ENCODE results near the gene ZNF814.
A peak's percentile ranks its signal among the peaks of the same experiment; 100 is the strongest.
"Not testable (repeated sequence)": the region's sequence is repeated elsewhere in the genome, so short reads cannot be mapped to it uniquely, and the experiment has no call there.

The ZNF814 gene

DNA sequence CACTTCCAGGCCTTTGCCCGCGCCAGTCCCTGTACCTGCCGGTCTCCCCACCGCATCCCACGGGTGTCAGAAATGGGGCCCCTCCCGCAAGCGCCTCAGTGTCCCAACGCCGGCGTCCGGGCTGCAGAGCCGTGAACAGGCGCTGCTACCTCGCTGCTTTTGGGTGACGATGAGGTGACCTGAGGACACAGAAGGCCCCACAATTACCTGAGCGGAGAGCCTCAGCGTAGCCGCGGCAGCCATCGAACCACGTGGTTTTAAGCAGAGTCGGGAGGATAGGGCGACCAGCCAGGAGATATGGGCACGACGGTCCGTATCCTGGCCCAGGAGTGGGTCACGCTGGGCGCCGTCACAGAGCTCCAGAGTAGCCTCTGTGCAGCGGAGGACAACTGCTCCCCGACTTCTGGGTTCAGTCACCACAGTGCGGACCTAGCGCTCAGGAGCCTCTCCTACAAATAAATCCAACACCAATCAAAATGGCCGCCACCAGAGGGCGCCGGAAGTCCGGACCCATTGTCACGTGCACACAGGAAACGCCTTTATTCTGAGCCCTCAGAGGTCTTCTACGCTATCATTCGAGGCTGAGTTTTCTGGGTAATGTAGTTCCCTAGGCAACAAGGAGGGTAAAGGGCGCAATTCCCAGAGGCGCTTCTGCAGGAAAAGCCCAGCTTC lies at the start of gene ZNF814:
Gene ZNF814 (minus strand): TSS at position 478 of the 672 bp plus-strand sequence. CDS start 235 bp downstream, at position 243.
- peak in 2 of 3 experiments; percentile 1 to 3 for DNase-seq

DNA sequence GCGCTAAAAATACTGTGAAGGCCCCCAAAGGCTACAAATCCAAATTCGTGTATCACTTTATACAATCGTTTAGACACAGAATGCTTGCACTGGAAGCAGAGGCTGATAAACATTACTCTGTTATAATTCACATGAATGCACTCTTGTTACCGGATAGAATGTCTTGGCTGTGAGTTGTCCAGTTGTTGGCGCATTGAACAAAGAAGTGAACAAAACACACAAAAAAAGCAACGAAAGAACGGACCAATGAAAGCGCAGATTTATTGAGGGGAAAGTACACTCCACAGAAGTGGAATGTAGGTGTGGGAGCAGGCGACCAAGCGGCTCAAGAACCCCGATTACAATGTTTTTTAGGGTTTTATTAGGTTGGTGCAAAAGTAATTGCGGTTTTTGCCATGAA lies 46.9 kb upstream of the ZNF814 start:
- DNase-seq, result no peak

DNA sequence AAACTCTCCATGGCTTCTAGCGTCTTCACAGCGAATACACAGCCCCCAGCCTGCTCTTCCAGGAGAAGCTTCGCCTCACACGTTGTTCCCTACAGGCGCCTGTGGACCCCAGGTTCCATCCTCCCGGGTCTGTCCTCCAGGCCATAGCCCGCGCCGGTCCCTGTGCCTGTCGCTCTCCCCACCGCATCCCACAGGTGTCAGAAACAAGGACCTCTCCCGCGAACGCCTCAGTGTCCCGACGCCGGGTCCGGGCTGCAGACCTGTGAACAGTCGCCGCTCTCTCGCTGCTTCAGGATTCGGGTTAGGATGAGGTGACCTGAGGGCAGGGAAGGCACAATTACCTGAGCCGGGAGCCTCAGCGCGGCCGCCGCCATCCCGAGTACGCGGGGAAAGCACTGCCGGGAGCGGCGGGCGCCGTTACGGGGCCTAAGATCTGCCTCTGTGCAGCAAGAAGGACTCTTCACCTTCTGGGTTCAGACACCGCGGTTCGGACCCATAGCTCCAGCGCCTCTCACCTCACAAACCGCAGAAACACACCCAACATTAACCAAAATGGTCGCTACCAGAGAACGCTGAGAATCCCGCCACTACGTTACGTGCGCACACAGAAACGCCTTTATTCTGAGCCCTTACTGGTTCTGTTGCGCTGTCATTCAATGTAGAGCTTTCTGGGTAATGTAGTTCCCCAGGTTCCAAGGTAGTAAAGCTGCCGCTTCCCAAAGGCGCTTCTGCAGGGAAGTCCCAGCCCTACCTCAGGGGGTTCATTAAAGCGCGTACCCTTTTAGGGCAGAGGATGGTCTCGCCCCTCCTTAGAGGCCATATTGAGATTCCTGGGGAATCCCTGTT lies 46.2 kb upstream of the ZNF814 start, which contains the start of gene ZNF418:
Gene ZNF418 (minus strand): TSS at position 583 of the 846 bp plus-strand sequence. CDS start 1,580 bp downstream, outside the sequence.
- DNase-seq, result no peak

DNA sequence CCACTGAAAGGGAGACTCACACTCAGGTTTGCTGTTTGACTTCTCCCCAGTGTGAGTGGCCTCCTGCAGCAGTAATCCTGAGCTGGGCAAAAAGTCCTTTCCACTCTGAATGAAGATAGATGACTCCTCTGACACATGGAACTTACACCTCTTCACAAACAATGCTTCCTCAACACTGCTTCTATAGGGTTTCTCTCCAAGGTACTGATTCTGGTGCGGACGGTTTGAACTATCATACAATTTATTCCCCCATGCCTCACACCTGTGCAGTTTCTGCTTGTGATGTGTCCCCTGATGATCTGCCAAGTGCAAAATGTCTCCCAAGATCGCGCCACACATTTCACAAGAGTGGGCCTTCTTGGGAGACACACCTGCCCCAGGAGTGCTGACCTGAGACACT lies 38.8 kb upstream of the ZNF814 start:
- DNase-seq, result no peak

DNA sequence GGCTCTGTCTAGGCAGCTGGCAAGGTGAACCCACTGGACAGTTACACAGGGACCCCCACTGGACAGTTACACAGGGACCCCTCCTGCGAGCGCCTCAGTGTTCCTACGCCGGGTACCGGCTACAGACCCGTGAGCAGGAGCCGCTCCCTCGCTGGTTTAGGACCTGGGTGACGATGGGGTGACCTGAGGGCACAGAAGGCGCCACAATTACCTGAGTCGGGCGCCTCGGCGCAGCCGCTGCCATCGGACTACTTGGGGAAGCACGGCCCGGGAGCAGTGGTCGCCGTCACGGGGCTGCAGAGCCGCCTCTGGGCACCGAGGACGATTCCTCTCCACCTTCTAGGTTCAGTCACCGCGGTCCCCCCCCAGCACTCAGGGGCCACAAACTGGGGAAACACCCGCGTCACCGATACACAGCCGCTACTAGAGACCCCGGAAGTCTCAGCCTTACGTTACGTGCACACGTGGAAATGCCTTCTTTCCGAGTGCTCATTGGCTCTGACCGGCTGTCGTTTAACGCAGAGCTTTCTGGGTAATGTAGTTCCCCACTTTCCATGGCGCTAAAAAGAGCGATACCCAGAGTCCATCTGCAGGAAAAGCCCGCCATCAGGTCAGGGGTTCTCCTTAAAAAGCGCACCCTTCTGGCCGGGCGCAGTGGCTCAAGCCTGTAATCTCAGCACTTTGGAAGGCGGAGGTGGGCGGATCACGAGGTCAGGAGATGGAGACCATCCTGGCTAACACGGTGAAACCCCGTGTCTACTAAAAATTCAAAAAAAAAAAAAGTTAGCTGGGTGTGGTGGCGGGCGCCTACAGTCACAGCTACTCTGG lies 27.5 kb upstream of the ZNF814 start, which contains the start of gene ZNF417:
Gene ZNF417 (minus strand): TSS at position 425 of the 828 bp plus-strand sequence. CDS start 181 bp downstream, at position 244.
- peak; percentile 84 to 97 (median 96) for DNase-seq

DNA sequence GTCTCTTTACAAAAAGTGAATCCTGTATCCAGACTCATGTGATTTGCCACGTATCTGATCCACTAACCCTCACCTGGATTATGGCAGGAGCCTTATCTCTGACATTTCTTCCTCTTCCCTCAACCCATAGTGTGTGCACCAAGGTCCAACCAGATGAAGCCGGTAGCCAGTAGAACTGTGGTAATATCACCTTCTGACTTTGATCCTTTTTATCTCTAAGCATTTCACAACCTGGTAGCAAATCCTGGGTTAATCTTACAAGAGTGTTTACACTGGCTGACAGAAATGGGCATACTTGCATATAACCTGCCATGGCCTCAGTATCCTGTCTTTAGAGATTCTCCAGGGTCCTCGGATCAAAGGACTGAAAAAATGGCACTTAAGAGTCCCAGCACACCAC lies 25.7 kb upstream of the ZNF814 start:
- no peak for DNase-seq

DNA sequence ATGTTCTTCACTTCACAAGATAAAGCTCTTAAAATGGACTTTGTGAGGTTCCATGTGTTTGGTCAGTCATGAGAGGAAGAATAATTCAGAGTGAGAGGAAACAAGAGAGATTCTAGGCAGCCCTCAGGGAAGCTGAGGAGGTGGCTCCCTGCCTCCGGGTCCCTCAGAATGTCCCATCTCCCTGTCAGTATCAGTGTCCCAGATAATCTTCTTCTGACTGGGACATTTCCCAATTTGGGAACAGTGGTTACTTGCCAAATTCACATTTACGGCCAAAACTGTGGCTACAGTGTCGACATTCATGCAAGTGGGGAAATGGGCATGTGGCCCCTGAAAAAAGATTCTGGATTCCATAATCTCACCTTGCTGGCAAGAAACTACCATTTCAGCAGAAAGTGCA lies 18.6 kb upstream of the ZNF814 start:
- no peak for DNase-seq

DNA sequence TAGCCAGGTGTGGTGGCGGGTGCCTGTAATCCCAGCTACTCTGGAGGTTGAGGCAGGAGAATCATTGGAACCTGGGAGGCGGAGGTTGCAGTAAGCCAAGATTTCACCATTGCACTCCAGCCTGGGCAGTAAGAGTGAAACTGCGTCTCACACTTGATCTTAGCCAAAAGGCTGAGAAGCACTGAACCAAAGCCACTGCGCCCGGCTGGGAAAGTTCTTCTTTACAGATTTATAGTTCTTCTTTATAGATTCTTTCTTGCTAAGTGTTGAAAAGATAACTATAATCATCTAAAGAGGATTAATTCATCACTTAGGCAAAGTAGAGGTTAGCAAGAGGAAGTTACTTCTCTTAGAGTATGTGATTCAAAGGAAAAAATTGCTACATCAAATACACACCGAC lies 16.4 kb upstream of the ZNF814 start:
- DNase-seq, result no peak

DNA sequence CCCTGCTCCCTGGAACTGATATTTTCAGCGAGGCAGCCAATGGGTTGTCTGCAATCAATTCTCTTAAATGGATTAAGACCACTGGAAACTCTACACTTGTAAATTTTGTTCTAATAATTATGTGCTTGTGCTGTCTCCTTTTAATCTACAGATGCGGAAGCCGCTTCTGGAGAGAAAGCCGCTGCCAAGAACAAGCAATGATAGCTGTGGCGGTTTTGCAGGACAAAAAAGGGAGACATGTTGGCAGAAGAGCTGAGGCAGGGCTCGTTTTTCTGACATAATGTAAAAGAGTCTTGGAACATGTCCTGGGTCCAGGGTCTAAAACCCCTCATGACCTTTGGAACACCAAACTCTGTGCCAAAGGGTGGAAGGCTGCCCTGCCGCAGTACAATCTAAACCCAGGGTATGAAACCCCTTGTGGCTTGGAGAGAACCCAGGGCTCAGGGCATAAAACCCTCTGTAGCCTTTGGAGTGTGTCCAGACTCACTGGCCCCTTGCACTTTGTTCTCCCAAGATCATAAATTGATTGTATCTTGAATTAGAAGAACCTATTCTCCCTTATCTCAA lies 14.9 kb upstream of the ZNF814 start:
- DNase-seq, result no peak

DNA sequence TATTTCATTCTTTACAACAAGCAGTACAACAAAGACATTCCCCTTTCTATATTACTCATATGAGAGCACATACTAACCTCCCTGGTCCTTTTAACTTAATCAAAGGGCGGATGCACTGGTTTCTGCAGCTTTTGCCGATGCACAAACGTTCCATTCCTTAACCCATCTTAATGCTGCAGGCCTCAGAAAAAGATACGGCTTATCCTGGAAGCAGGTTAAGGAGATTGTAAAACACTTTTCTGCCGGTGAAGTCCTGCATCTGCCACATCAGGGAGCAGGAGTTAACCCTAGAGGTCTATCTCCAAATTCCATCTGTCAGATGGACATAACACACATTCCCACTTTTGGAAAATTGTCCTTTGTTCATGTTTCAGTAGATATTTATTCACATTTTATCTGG lies 11.5 kb upstream of the ZNF814 start:
- DNase-seq, result no peak

DNA sequence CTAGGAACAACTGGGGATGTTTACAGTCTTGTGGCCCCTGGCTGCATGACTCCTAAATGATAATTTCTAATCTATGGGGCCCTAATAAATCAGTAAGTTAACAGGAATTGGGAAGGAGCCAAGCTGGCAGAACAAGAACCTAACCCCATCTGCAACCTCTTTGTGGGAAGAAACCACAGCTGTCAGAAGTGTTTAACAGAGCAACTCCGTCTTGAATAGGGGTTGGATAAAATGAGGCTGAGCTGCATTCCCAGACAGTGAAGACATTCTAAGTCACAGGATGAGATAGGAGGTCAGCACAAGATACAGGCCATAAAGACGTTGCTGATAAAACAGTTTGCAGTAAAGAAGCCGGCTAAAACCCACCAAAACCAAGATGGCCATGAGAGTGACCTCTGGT lies 1.9 kb upstream of the ZNF814 start:
- not testable (repeated sequence) for DNase-seq

DNA sequence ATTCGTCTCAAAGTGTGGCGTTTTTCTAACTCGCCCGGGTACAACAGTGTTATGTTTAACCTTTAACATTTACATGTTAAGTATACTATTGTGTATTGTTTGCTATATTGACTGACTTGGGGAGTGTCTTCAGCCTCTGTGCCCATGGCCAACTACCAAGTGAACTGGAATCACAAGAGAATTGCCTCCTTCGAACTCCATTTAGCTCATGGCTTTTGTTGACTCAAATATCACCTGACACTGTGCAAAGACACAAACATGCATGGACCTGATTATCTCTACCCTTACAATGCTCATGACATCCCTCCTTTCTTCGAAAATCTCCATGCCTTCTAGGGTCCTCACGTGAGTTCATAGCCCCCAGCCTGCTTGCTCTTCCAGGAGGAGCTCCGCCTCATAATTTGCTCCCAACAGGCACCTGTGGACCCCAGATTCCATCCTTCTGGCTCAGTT lies 704 bp downstream of the ZNF814 start:
- DNase-seq, result no peak

DNA sequence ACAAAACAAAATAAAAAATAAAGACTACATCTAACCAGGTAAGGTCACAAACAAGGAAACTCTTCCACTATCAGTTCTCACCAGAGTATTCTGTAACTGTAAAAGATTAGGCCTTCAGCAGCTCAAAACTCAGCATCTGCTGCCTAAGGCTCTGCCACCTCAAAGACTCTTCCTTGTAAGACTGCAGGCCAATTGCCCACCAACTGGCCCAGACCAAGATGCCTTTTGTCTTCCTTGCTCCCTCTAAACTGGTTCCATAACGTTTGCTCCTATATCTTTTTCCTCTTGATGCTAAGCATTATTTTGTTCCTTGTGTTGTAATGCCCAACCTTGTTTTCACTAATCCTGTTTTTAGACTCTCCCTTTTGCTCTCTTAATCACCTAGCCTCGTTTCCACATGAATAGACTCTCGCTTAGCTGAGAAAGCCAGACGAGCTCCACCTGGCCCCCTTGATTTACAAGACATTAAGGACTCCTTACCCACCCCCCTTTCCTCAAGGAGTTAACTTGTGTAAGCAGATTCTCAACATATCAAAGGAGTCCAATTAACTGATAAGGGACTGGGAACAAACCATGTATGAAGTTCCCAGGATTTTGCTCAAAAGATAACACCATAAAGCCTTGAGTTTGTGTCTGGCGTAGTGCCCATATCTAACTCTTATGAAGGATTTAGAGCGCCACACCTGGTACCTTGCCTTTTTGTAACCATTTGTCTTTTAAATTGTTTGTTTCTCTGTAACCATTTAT lies 1.5 kb downstream of the ZNF814 start:
- no peak for DNase-seq

DNA sequence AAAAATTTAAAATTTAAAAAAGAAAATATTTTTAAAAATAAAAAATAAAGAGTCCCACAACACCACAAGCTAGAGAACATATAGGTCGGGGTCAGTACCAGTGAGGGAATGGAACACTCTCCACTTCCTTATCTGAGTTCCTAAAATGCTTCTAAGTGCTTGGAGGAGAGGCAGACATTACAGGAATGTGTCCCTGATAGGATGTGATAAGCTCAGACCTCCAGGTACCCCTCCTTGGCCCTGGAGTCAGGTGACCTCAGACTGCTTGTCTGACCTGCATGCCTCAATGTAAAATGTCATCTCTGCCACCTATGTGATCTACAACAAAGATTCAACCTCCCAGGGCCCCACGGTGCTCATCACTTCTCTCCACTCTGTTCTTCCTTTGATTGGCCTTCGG lies 2.8 kb downstream of the ZNF814 start:
- DNase-seq, result no peak

DNA sequence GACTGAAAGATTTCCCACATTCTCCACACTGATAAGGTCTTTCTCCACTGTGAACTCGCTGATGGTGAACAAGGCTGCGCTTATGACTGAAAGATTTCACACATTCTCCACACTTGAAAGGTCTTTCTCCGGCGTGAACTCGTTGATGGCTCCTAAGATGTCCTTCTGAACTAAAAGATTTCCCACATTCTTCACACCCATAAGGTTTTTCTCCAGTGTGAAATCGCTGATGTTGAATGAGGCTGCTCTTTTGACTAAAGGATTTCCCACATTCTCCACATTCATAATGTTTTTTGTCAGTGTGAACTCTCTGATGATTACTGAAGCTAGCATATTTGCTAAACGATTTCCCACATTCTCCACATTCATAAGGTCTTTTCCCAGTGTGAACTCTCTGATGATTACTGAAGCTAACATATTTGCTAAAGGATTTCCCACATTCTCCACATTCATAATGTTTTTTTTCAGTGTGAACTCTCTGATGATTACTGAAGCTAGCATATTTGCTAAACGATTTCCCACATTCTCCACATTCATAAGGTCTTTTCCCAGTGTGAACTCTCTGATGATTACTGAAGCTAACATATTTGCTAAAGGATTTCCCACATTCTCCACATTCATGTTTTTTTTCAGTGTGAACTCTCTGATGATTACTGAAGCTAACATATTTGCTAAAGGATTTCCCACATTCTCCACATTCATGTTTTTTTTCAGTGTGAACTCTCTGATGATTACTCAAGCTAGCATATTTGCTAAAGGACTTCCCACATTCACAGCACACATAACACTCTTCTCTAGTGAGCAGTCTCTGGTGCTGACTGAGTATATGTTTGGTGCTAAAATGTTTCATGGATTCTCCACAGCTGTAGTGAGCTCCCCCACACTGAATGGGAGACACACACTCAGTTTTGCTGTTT lies 14.7 kb downstream of the ZNF814 start:
- not testable (repeated sequence) for DNase-seq

DNA sequence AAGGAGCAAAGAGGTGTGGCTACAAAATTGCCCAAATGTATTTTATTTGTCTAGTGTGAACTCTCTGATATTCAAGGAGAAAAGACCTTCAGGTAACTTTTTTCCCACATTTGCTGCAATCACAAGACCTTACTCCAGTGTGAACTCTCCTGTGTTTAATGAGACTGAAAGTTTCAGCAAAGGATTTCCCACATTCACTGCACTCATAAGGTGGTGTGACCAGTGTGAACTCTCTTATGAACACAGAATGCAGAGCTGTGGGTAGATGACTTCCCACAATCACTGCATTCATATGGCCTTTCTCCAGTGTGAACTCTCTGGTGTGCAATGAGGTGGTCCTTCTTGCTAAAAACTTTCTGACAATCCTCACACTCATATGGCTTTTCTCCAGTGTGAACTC lies 16.4 kb downstream of the ZNF814 start:
- DNase-seq, result no peak

DNA sequence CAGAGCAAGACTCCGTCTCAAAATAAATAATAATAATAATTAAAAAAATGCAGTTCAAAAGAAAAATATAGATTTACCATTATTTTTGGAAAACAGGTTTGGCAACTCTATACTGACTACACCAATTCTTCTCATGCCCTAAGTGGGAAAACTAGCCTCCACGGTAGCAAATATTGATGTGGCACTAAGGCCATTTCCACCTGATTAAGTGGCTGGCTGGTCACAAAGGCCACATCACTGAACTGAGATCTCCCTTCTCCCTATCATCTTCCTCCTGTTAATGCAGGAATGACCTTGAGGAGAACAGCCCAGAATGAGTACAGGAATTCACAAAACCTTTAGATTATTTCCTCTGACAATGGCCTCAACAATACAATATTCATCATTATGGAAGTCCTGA lies 18.6 kb downstream of the ZNF814 start:
- DNase-seq, result no peak

DNA sequence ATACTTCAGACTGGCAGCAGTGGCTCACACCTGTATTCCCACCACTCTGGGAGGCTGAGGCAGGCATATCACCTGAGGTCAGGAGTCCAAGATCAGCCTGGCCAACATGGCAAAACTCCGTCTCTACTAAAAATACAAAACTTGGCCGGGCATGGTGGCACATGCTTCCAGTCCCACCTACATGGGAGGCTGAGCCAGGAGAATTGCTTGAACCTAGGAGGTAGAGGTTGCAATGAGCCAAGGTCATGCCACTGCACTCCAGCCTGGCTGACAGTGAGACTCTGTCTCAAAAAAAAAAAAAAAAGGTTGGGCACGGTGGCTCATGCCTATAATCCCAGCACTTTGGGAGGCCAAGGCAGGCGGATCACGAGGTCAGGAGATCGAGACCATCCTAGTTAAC lies 19.2 kb downstream of the ZNF814 start:
- DNase-seq, result not testable (repeated sequence)

DNA sequence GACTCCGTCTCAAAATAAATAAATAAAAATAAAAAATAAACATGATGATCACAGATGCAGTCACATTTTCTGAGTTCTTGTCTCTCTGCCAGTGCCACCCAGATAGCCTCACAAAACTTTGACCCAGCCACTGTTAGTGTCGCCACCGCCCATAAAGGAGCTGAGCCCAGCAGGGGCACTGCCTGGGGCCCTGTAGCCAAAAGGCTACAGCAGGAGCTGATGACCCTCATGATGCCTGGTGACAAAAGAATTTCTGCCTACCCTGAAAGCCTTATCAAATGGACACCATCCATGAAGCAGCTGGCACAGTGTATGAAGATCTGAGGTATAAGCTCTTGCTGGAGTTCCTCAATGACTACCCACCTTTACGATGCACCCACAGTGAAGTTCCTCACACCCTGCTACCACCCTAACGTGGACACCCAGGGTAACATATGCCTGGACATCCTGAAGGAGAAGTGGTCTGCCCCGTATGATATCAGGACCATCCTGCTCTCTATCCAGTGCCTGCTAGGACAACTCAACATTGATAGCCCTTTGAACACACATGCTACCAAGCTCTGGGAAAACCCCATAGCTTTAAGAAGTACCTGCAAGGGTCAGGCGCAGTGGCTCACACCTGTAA lies 20.9 kb downstream of the ZNF814 start:
- DNase-seq, result no peak

DNA sequence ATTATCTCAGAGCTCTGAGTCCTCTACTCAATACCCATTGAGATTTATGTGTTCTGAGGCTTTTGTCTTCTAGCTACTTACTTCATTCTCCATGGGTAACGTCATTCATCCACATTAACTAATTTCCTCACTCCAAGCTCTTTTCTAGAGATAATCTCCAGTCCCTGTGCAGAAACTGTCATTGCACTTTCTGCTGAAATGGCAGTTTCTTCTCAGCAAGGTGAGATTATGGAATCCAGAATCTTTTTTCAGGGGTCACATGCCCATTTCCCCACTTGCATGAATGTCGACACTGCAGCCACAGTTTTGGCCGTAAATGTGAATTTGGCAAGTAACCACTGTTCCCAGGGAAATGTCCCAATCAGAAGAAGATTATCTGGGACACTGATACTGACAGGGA lies 26.5 kb downstream of the ZNF814 start:
- not testable (repeated sequence) for DNase-seq
